HG02678 (cell line): ENCODE results near the gene CEP250.

Experiments used
- ATAC-seq: cut with Tn5 transposase; IDR thresholded peaks from one replicate; pipeline ENCODE4 v1.9.1; 2021; ENCODE audit warnings: mild to moderate bottlenecking, moderate library complexity; ENCODE audit not compliant: unreplicated experiment

CEP250 gene

GRCh38 chr20:35559042-35559693, 103.8 kb downstream of the CEP250 start:
- no peak for ATAC-seq

- ATAC-seq: no peak
Observed at GRCh38 chr20:35560105-35560511, 104.7 kb downstream of the CEP250 start.

- no peak for ATAC-seq
Observed at GRCh38 chr20:35560541-35560940, 105.1 kb downstream of the CEP250 start.

GRCh38 chr20:35561268-35561667, 105.9 kb downstream of the CEP250 start:
- ATAC-seq: no peak

GRCh38 chr20:35561671-35562070, 106.3 kb downstream of the CEP250 start:
- no peak for ATAC-seq

GRCh38 chr20:35562541-35563110, 107.2 kb downstream of the CEP250 start:
- ATAC-seq: no peak

GRCh38 chr20:35563834-35564233, 108.4 kb downstream of the CEP250 start:
- ATAC-seq: no peak

GRCh38 chr20:35564905-35565304, 109.5 kb downstream of the CEP250 start:
- ATAC-seq: no peak

GRCh38 chr20:35568645-35569044, 113.2 kb downstream of the CEP250 start:
- ATAC-seq: no peak
